CD14-positive monocyte (primary cell): ENCODE results near the gene ZNF524. TPM values are rescaled to one million over a fixed set of nuclear protein-coding genes. Genes with fewer than 3 reads are reported as not detected.

Source experiments
- DNase-seq, 3 donors: peaks; one replicate each; pipeline ENCODE4 v3.0.0-alpha.2; 2011 to 2022
- H2AFZ ChIP-seq: 2 replicates; pipeline ENCODE4 v1.6.0; 2012; ENCODE audit warnings: mild to moderate bottlenecking, low read depth, low read length, inconsistent platforms; ENCODE audit not compliant: insufficient read depth, poor library complexity, severe bottlenecking
- H3K27ac ChIP-seq, 2 donors: 1 replicate in 1 of 2; 2 replicates in 1 of 2; pipeline ENCODE4 v1.5.1; 2012 to 2013; ENCODE audit warnings: low read length in 2 of 2, control low read depth in 1 of 2, inconsistent platforms in 1 of 2, low read depth in 1 of 2, mild to moderate bottlenecking in 1 of 2
- H3K27me3 ChIP-seq, 2 donors: one replicate each; pipeline versions ENCODE4 v1.6.0 to v1.6.1; 2011 to 2013; ENCODE audit warnings: low read length in 2 of 2; ENCODE audit not compliant: control insufficient read depth in 2 of 2, insufficient read depth in 2 of 2
- H3K36me3 ChIP-seq, 2 donors: replicated peaks in 1 of 2; 1 replicate in 1 of 2; 2 replicates in 1 of 2; pipeline versions ENCODE4 v1.5.1 to v1.6.1; 2012 to 2013; ENCODE audit warnings: low read length in 2 of 2, control low read depth in 1 of 2, inconsistent platforms in 1 of 2, mild to moderate bottlenecking in 1 of 2; ENCODE audit not compliant: insufficient read depth in 2 of 2, control insufficient read depth in 1 of 2
- H3K4me1 ChIP-seq, 2 donors: 1 replicate in 1 of 2; 2 replicates in 1 of 2; pipeline versions ENCODE4 v1.5.1 to v1.6.1; 2012 to 2013; ENCODE audit warnings: low read length in 2 of 2, control low read depth in 1 of 2, inconsistent platforms in 1 of 2, mild to moderate bottlenecking in 1 of 2, moderate library complexity in 1 of 2; ENCODE audit not compliant: insufficient read depth in 2 of 2, control insufficient read depth in 1 of 2
- H3K4me2 ChIP-seq: replicated peaks from 2 replicates; pipeline ENCODE3; 2012; ENCODE audit warnings: low read length, moderate library complexity, mild to moderate bottlenecking; ENCODE audit not compliant: poor library complexity, severe bottlenecking; ENCODE audit errors: extremely low read depth
- H3K4me3 ChIP-seq, 3 experiments: fragments of 200-600 bp in 1 of 3; sonication (generic) in 1 of 3; replicated peaks in 1 of 3; 1 replicate in 2 of 3; 2 replicates in 1 of 3; pipeline ENCODE4 v1.5.1; 2011 to 2013; ENCODE audit warnings: low read length in 3 of 3, mild to moderate bottlenecking in 3 of 3, control low read depth in 2 of 3, low read depth in 2 of 3, inconsistent platforms in 1 of 3, moderate library complexity in 1 of 3
- H3K79me2 ChIP-seq: 2 replicates; pipeline ENCODE4 v1.6.0; 2012; ENCODE audit warnings: mild to moderate bottlenecking, control low read depth, inconsistent platforms, low read length, moderate library complexity; ENCODE audit not compliant: insufficient read depth
- H3K9ac ChIP-seq: 2 replicates; pipeline ENCODE4 v1.6.0; 2017; ENCODE audit warnings: low read length, mild to moderate bottlenecking; ENCODE audit not compliant: insufficient read depth, poor library complexity, severe bottlenecking
- H3K9me3 ChIP-seq, 2 donors: replicated peaks in 1 of 2; 1 replicate in 1 of 2; 2 replicates in 1 of 2; pipeline versions ENCODE4 v1.5.1 to v1.6.1; 2012 to 2013; ENCODE audit warnings: low read length in 2 of 2, control low read depth in 1 of 2; ENCODE audit not compliant: control insufficient read depth in 1 of 2, insufficient read depth in 1 of 2
- H4K20me1 ChIP-seq: 2 replicates; pipeline ENCODE4 v1.6.0; 2012; ENCODE audit warnings: mild to moderate bottlenecking, low read length, control low read depth, moderate library complexity; ENCODE audit not compliant: insufficient read depth
- H3K27ac Mint-ChIP-seq, 7 donors: one replicate each; pipeline ENCODE4 v1.8.0; 2020; ENCODE audit warnings: mild to moderate bottlenecking in 7 of 7, mixed read lengths in 7 of 7, moderate library complexity in 6 of 7, inconsistent platforms in 2 of 7
- H3K27me3 Mint-ChIP-seq, 3 donors: one replicate each; pipeline ENCODE4 v1.8.0; 2021 to 2022; ENCODE audit warnings: low read depth in 3 of 3, mild to moderate bottlenecking in 3 of 3, mixed read lengths in 3 of 3, moderate library complexity in 3 of 3, inconsistent platforms in 1 of 3
- H3K36me3 Mint-ChIP-seq, 2 donors: one replicate each; pipeline ENCODE4 v1.8.0; 2020; ENCODE audit warnings: mixed read lengths in 2 of 2, inconsistent platforms in 1 of 2, mild to moderate bottlenecking in 1 of 2
- H3K4me1 Mint-ChIP-seq: one replicate; pipeline ENCODE4 v1.8.0; 2020; ENCODE audit warnings: mild to moderate bottlenecking, mixed read lengths
- H3K4me3 Mint-ChIP-seq, 2 donors: one replicate each; pipeline ENCODE4 v1.8.0; 2020; ENCODE audit warnings: mild to moderate bottlenecking in 2 of 2, mixed read lengths in 2 of 2, moderate library complexity in 1 of 2
- H3K9me3 Mint-ChIP-seq, 7 donors: one replicate each; pipeline ENCODE4 v1.8.0; 2020 to 2022; ENCODE audit warnings: mixed read lengths in 7 of 7, mild to moderate bottlenecking in 6 of 7, moderate library complexity in 6 of 7, inconsistent platforms in 2 of 7
- CTCF ChIP-seq: fragments of 200-600 bp; IDR thresholded peaks from one replicate; pipeline ENCODE4 v1.8.0; 2022; ENCODE audit warnings: antibody characterized with exemption, mild to moderate bottlenecking
- WGBS: methylation state at CpG from one replicate; pipeline ENCODE4 v1.1.5; 2013; ENCODE audit warnings: missing lambda C conversion rate; ENCODE audit not compliant: insufficient coverage; 5-methylcytosine and 5-hydroxymethylcytosine counted together
- intact Hi-C, 2 donors: fragments of 100-400 bp; cut with micrococcal nuclease; formaldehyde crosslinking; loops; one replicate each; pipeline versions ENCODE4 v1.15.0 to v1.15.1; 2023
- polyA minus RNA-seq: library from RNA; depleted of rRNA, polyadenylated mRNA; stranded (reverse); fragments of >200 nt; gene quantifications from 2 replicates; pipeline ENCODE4 v1.2.3, GENCODE V29; 2012
- polyA plus RNA-seq, 3 donors: library from polyadenylated mRNA; depleted of rRNA in 1 of 3; unstranded in 2 of 3; stranded (reverse) in 1 of 3; fragments of 300-500 nt in 2 of 3; fragments of >200 nt in 1 of 3; fragmentation: Illumina TruSeq in 2 of 3; gene quantifications; 1 replicate in 2 of 3; 2 replicates in 1 of 3; pipeline ENCODE4 v1.2.3, GENCODE V29; 2012 to 2021
- total RNA-seq, 12 experiments: library from RNA in 1 of 12; stranded (reverse) in 1 of 12; fragments of 120-200 nt in 1 of 12; gene quantifications; one replicate each; pipeline ENCODE4 v1.2.4 and lab custom pipeline; 2013 to 2026; ENCODE audit warnings: mixed read lengths in 6 of 12, inconsistent platforms in 1 of 12

ZNF524 gene, protein sequence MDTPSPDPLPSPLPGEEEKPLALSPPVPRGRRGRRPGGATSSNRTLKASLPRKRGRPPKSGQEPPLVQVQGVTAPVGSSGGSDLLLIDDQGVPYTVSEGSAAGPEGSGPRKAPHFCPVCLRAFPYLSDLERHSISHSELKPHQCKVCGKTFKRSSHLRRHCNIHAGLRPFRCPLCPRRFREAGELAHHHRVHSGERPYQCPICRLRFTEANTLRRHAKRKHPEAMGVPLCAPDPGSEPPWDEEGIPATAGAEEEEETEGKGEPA
- total RNA-seq (2013): 39.3 TPM
- polyA plus RNA-seq: 10 to 100 TPM; 27.9 to 45.7 (median 41.8) TPM
- 20.8 and 31.8 TPM in 2 replicates for polyA minus RNA-seq
- 2.3 to 12.0 (median 9.6) reads per million in 11 experiments for total RNA-seq (lab: John Stamatoyannopoulos, UW)

DNA sequence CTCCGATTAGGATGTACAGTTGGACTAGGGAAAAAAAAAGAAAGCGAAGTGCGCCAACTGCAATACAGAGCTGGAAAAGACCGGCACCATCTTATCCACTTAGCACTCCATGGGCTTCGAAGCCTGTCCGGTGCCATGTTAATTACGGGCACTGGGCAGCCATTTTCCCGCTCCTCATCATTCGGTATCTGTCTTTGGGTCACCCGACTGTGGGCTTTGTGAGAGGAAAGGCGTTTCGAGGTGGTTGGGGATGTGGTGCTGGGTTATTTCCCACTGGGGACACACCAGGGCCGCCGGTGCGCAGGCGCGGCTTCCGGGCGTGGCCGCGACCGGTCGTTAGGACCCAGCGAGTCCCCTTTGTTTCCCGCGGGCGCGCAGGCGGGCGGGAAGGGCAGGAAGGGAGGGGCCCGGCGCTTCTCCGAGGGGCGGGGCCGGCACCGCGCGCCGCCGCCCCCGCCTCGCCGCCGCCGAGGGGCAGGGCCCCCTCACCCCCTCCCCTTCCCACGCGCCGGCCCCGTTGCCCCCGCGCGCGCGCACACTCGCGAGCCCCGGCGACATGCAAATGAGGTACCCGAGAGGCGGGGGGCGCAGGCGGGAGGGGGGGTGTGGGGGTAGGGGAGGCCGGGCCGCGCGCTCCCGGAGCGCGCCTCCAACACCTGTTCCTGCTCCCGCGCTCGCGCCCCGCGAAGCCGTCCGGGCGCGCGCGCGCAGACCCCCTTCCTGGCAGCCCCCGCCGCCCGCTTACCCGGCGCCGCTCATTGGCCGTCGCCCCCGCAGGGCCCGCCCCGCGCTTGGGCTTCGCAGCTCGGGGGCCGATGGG lies at the start of gene ZNF524:
Gene ZNF524, plus strand, starts transcription at position 447 of the 820 bp plus-strand sequence. CDS start 1,825 bp downstream, outside the sequence.
- H3K4me1 Mint-ChIP-seq: peaks cover 32% of the 10 kb centered on the region
- intact Hi-C loops: loop anchor here (1.0 to 10.0 kb wide), 4 partner anchors 13 to 195 kb away; partner anchors contain the start of genes UBE2S (in 1 of the 2) and ZNF784 (in 1 of the 2)

More for the DNA sequence above, at the start of gene ZNF524:
- no peaks in the 10 kb centered on the region for H4K20me1 ChIP-seq
- peak within 1 kb of the TSS; percentile 78 to 90 for H3K27ac ChIP-seq
- Mint-ChIP-seq H3K27ac (peak within 1 kb of the TSS; percentile 91 to 99 (median 97)), H3K4me3 (peak within 1 kb of the TSS; percentile 95 to 100), H3K36me3 (peaks cover 20 to 29% of the 10 kb centered on the region in 2 donors), H3K27me3 (no peaks in the 10 kb centered on the region), H3K9me3 (peaks cover 6 to 16% (median 11%) of the 10 kb centered on the region in 7 donors)
- peaks cover 25 to 42% of the 10 kb centered on the region in 2 donors for H3K4me1 ChIP-seq
- peak within 1 kb of the TSS; percentile 81 for H2AFZ ChIP-seq
- H3K36me3 ChIP-seq: peaks cover 16 to 36% of the 10 kb centered on the region in 2 donors
- no peaks in the 10 kb centered on the region for H3K27me3 ChIP-seq
- H3K4me3 ChIP-seq: peak within 1 kb of the TSS; percentile 69 to 92 (median 84)
- H3K4me2 ChIP-seq: peak within 1 kb of the TSS; percentile 97
- peaks cover 41% of the 10 kb centered on the region for H3K79me2 ChIP-seq
- peak in 2 of 3 donors; percentile 86 to 87 for DNase-seq
- peaks cover 0 to 10% of the 10 kb centered on the region in 2 donors for H3K9me3 ChIP-seq
- 0% methylated on average over 52 of the region's 97 CpGs for WGBS
- peak within 1 kb of the TSS; percentile 86 for H3K9ac ChIP-seq
- TF ChIP-seq CTCF: no peak
